GM18867 (cell line): ENCODE data around the gene CRYBA1.
"Not testable (repeated sequence)": the region's sequence is repeated elsewhere in the genome, so short reads cannot be mapped to it uniquely, and the experiment has no call there.

Experiments used
- ATAC-seq: cut with Tn5 transposase; IDR thresholded peaks from one replicate; pipeline ENCODE4 v1.9.1; 2021; ENCODE audit warnings: mild to moderate bottlenecking, moderate library complexity; ENCODE audit not compliant: unreplicated experiment

Gene CRYBA1

GRCh38 chr17:29237476-29238132 lies 9.1 kb upstream of the CRYBA1 start:
- ATAC-seq = no peak

DNA sequence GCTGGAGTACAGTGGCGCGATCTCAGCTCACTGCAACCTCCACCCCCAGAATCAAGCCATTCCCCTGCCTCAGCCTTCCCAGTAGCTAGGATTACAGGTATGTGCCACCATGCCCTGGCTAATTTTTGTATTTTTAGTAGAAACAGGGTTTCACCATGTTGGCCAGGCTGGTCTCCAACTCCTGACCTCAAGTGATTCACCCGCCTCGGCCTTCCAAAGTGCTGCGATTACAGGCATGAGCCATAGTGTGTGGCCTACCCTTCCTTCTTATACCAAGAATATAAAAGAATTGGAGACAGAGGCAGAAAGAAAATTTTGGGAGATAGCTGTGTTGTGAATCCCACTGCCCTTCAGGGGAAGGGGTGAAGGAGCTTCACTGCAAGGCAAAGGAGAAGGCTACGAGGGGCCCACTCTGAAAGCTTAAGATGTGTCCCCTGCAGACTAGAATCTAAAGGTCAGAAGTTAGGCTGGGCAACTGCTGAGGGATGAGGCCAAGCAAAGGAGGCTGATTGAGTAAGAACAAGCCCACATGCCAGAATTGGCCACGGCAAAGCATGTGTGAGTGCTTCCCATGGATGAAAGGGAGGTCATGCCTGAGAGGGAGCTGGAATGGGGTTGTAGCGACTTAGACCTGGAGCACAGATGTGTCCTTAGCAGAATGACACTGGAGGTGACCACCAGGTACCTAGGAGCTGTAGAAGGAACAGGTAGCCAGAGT lies 8.4 kb upstream of the CRYBA1 start:
- ATAC-seq = no peak

- ATAC-seq = no peak
Observed at GRCh38 chr17:29240477-29240876, 6.2 kb upstream of the CRYBA1 start.

DNA sequence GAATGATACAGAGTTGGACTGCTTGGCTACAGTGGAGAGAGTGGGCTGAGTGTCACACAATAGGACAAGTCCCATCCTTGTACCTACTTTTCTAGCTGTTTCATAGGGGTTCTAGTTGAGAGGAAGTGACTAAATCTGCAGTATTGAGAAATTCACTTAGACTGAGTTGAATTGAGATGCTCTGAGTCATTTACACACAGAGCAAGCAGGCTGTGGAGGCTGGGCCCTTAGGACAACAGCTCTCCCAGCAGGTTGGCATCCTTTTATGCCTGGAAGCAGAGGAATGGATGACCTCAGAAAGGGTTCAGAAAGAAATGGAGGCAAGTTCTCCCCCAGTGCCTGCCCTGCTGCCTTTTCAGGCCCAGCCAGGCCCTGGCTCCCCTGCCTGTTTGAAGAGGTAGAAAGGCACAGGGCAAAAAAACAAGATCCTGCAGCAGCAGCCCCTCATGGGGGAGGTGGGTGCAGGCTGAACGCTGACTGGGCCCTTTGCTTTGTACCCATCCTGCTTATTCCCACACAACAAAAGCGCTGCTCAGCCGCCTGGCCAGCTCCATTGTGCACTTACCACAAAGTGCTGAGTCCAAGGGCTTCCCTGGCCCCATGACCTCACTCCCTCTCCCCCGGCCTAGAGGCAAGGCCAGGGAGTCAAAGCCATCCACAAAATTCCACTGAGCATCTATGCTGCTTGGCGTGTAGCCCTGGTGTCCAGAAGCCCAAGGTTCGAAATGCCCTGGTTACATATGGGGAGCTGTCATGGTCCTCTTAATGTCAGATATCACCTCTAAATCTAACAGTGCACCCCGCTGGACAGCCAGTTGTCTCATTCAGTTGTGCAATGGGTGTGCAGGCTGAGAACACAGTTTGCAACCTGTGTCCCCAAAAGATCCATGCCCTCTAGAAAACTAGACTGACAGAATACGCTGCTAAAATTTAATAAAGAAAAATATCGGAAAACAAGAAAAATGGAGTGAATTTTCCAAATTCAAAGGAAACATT lies 5.4 kb upstream of the CRYBA1 start:
- ATAC-seq = no peak

- ATAC-seq = no peak
Observed at GRCh38 chr17:29242051-29242450, 4.6 kb upstream of the CRYBA1 start.

GRCh38 chr17:29242790-29243189 lies 3.9 kb upstream of the CRYBA1 start:
- no peak for ATAC-seq

GRCh38 chr17:29243792-29244191 lies 2.9 kb upstream of the CRYBA1 start:
- no peak for ATAC-seq

GRCh38 chr17:29245401-29245800 lies 1.3 kb upstream of the CRYBA1 start:
- ATAC-seq = no peak

GRCh38 chr17:29247219-29247618 lies 560 bp downstream of the CRYBA1 start:
- no peak for ATAC-seq

GRCh38 chr17:29248845-29249244 lies 2.2 kb downstream of the CRYBA1 start:
- ATAC-seq = no peak

GRCh38 chr17:29250666-29251065 lies 4.0 kb downstream of the CRYBA1 start:
- ATAC-seq = no peak

DNA sequence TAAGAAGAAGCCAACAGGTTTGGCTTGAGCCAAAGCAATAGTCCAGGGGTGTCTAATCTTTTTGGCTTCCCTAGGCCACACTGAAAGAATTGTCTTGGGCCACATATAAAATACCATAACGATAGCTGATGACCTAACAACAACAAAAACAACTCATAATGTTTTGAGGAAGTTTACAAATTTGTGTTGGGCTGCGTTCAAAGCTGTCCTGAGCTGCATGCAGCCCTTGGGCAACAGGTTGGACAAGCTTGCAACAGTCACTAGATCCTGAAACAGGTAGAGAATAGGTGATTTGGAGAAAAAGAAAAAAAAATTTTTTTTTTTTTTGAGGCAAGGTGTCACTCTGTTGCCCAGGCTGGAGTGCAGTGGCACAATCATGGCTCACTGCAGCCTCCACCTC lies 4.5 kb downstream of the CRYBA1 start:
- no peak for ATAC-seq

DNA sequence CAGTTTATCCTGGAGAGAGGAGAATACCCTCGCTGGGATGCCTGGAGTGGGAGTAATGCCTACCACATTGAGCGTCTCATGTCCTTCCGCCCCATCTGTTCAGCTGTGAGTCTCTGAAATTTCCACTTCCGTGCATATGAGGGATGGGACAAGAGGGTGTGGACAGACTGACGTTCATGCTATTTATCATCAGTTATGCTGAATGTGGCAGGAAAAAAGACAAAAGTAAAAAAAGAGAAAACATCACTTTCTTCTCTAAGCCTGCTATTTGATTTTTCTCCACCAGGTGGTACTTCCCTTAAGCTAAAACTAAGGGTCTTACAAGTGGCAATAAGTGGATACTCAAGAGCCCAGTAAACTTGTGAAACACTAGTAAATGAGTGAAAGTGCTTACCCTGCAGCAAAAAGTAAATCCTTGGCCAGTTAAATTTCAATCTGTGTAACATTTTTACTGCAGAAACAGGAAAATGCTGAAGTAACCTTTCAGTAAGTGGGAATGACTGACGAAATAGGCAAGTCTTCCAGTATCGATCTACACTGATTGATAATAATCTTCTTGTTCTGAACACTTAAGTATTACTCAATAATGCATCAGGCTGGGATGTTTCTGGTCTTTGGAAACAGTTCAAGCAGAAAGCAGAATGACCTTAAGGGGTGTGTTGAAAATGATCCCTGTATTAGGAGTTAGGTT lies 5.6 kb downstream of the CRYBA1 start:
- no peak for ATAC-seq

DNA sequence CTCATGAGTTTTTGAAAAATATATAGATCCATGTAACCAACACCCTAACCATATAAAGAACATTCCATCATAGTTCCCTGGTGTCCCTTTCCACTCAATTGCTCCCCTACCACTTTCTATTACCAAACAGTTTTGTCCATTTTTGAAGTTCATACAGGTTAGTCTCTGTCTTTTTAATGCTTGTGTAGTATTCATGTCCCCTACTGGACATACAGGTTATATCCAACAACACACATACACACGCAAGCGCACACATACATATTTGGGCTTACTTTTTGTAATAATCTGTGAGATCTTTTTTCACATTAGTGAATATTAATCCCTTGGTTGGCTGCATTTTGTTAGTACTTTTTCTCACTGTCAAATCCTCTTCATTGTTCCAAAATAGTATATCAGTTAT lies 6.4 kb downstream of the CRYBA1 start:
- ATAC-seq = no peak

DNA sequence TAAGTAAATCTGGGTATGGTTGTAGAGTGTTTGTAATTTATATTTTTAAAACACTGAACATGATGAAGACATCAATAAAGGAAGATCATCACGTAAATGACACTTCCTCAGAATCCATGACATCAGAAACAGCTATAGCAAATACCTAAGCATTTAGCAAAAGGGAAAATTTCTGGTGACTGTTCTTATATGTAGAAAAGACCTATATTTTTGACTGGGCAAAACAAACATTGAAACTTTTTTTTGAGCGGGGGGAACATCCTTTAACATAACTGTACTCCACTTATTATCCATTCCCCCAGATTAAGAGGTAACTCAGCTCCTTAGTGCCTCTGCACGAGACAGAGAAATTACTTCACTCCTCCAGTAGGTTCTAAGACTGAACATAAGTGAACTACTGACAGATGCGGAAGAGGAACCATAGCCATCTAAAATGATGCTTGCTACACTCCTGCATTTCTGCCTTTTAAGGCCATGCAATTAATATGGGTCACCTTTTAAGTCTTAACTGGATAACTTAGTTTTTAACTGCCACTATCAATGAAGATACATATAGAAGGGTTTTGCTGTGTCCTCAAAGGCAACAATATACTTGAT lies 9.4 kb downstream of the CRYBA1 start:
- no peak for ATAC-seq

DNA sequence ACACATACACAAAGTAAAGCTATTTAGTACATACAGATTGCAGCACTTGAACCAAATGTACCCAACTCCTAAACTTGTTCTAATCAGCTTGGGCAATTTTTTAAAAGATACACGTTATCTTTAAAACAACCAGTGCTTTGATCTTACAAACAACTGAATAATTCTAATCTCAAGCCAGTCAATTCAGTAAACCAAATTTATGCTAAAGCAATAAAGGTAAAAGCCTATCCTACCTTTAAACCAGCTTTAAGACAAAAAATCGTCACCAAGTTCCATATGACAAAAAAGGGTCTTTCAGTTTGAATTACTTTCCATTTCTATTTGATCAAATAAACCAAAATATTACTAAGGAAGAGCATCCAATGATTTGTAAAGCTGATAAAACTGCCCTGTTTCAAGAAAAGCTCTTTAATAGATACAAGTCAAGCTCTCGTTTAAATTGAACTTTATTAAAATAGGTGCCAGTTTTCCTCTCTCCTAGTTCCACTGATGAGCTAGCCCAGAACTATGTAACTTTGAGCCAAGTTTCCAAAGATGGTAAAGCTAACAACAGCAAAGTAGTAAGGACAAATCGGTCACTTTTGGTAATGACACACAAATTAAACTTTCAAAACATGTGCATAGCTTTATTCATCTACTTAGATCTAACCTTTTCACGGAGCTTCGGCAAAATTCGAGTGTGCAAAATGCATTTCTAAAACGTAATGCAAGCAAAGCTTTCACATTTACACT lies 10.2 kb downstream of the CRYBA1 start:
- no peak for ATAC-seq

GRCh38 chr17:29257756-29258155 lies 11.1 kb downstream of the CRYBA1 start:
- ATAC-seq = no peak

DNA sequence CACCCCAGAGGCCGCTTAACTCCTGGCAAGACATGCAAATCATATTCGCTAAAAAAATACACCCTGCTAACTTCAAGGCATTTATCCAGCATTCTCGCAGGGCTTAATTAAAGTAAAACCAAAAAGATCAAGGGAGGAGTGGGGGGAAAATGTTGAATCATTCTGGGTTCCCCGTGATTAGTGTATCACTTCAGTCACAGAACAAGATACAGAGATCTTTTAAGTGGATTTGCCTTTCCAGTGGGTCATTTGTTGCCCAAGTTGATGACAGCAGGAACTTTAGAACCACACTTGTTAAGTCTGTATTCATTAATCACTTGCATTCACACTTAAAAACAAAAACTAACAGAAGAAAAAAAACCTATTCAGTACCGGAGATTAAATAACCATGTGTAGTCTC lies 17.3 kb downstream of the CRYBA1 start:
- no peak for ATAC-seq

- ATAC-seq = not testable (repeated sequence)
Observed at GRCh38 chr17:29271980-29272379, 25.3 kb downstream of the CRYBA1 start.

DNA sequence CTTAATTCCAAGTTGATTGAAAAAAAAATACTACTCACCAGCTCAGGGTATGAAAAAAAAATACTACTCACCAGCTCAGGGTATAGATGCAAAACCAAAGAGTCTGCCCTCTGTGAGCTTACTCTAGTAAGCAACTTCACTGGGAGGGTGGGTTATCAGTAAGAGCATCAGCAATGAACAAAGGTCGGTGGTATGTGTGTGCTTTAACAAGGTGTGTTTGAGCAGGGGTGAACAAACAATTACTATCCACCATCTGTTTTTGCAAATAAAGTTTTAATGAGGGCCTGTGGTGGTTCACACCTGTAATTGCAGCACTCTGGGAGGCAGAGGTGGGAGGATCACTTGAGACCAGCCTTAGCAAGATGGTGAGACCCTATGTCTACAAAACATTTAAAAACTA lies 27.3 kb downstream of the CRYBA1 start:
- ATAC-seq = no peak
